SU-DHL-6 (cell line): Measurements from ENCODE around the gene FBN1.

ENCODE experiments used
- EZH2phosphoT487 ChIP-seq: fragments of 200-600 bp; sonication (generic), shearing (Covaris generic); conservative IDR thresholded peaks from 2 replicates; pipeline ENCODE4 v1.6.1; 2018; ENCODE audit warnings: mild to moderate bottlenecking, antibody characterized with exemption, low read length, moderate library complexity, mixed read lengths
- TF ChIP-seq, protein P1 (sequence below): fragments of 200-600 bp; sonication (generic); IDR thresholded peaks from one replicate; pipeline ENCODE4 v1.5.1; 2017; ENCODE audit warnings: antibody characterized with exemption, mild to moderate bottlenecking, low read length, moderate library complexity; ENCODE audit not compliant: insufficient read depth, poor library complexity, severe bottlenecking

DNA sequence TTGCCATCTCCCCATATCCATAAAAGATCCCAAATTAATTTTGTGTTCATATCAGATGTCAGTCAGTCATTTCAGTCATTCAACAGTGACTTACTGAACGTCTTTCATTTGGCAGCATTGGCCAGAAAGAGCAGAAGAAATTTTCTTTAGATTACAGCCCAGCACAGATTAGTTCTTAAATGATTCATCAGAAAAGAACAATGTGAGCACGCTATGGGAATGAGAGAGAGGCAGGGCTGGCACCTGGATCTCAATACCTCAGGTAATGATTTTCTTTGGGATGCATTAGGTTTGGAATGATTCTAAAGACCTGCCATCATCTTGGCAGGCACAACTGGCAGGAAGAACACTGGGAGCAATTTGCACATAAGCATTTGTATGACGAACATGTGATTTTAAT lies 41.6 kb downstream of the FBN1 start:
- TF ChIP-seq, protein P1, sequence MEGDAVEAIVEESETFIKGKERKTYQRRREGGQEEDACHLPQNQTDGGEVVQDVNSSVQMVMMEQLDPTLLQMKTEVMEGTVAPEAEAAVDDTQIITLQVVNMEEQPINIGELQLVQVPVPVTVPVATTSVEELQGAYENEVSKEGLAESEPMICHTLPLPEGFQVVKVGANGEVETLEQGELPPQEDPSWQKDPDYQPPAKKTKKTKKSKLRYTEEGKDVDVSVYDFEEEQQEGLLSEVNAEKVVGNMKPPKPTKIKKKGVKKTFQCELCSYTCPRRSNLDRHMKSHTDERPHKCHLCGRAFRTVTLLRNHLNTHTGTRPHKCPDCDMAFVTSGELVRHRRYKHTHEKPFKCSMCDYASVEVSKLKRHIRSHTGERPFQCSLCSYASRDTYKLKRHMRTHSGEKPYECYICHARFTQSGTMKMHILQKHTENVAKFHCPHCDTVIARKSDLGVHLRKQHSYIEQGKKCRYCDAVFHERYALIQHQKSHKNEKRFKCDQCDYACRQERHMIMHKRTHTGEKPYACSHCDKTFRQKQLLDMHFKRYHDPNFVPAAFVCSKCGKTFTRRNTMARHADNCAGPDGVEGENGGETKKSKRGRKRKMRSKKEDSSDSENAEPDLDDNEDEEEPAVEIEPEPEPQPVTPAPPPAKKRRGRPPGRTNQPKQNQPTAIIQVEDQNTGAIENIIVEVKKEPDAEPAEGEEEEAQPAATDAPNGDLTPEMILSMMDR, result no peak
- no peak for TF ChIP-seq EZH2phosphoT487
